ENCODE data around the gene OR8D1.
"Not testable (repeated sequence)": the region's sequence is repeated elsewhere in the genome, so short reads cannot be mapped to it uniquely, and the experiment has no call there.

The OR8D1 gene

DNA sequence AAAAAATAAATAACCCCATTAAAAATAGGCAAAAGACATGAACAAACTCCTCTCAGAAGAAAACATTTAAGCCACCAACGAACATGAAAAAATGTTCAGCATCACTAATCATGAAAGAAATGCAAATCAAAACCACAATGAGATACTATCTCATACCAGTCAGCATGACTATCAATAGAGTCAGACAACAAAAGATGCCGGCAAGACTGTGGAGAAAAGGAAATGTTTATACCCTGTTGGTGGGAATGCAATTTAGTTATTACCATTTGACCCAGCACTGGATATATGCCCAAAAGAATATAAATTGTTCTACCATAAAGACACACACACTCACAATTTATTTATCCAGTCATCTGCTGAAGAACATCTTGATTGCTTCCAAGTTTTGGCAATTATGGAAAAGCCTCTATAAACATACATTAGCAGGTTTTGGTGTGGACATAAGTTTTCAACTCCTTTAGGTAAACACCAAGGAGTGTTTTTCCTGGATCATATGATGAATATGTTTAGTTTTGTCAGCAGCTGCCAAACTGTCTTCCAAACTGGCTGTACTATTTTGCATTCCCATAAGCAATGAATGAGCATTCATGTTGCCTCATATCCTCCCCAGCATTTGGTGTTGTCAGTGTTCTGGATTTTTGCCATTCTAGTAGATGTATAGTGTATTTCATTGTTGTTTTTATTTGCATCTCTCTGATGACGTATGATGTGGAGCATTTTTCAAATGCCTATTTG is 28.0 kb downstream of the OR8D1 start:
- FAIRE-seq, result no peak

DNA sequence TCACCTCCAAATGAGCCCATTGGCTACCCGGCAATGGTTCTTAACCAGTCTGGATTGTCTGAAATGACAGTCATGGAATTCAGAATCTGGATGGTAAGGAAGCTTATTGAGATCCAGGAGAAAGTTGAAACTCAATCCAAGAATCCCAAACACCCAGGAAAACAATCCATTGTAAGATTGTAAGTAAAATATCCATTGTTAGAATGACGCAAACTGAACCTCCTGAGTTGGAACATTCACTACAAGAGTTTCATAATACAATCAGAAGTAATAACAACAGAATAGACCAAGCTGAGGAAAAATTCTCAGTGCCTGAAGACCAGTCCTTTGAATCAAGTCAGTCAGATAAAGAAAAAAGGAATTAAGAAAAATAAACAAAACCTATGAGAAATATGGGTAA is 35.5 kb downstream of the OR8D1 start:
- FAIRE-seq, result no peak

GRCh38 chr11:124277804-124278203 is 35.9 kb downstream of the OR8D1 start:
- no peak for FAIRE-seq

GRCh38 chr11:124277207-124277606 is 36.5 kb downstream of the OR8D1 start:
- FAIRE-seq, result no peak

- no peak for FAIRE-seq
Observed at GRCh38 chr11:124276081-124276480, 37.7 kb downstream of the OR8D1 start.

DNA sequence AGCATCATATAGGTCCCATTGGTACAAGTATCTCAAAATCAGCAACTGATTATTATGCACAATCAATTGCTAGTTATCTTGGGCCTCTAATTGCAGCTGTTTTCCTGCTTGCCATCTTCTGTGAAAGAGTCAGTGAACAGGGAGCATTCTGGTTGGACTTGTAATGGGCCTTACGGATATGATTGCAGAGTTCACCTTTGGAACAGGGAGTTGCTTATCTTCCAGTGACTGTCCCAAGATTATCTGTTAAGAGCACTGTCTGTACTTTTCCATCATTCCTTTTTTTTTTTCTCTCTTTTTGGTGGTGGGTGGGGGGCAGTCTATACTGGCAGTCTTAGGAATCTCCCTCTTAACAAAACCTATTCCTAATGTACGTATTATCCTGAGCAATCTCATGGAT is 39.7 kb downstream of the OR8D1 start:
- FAIRE-seq, result no peak

- not testable (repeated sequence) for FAIRE-seq
Observed at GRCh38 chr11:124270886-124271285, 42.9 kb downstream of the OR8D1 start.

DNA sequence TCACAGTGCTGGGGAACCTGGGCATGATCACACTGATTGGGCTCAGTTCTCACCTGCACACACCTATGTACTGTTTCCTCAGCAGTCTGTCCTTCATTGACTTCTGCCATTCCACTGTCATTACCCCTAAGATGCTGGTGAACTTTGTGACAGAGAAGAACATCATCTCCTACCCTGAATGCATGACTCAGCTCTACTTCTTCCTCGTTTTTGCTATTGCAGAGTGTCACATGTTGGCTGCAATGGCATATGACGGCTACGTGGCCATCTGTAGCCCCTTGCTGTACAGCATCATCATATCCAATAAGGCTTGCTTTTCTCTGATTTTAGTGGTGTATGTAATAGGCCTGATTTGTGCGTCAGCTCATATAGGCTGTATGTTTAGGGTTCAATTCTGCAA is 48.7 kb downstream of the OR8D1 start:
- not testable (repeated sequence) for FAIRE-seq

DNA sequence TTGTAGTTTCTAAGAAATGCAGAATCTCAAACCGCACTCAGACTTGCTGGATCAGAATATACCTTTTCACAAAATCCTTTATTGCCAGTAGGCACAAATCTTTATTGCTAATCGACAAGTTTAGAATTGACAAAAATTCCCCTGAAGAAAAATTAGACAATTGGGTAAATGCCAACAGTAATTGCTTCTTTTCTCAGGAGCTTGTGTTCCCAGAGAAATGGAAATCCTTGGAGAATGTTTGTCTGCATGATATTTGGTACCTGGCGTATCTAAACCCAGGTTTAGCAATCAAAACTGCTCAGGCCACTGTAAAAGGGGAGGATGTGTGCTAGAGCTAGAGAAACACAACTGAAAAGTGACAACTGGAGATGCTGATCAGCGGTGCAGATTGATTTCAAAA is 57.7 kb downstream of the OR8D1 start, which contains the start of gene OR8G5:
OR8G5 (plus strand) TSS at position 301 of the 400 bp plus-strand sequence. CDS start 8,556 bp downstream, outside the sequence.
- no peak for FAIRE-seq
